IPS-15b (cell line): ENCODE data around the gene PANK2.
"Not testable (repeated sequence)": the region's sequence is repeated elsewhere in the genome, so short reads cannot be mapped to it uniquely, and the experiment has no call there.

ENCODE experiments used
- H3K27me3 ChIP-seq: one replicate; pipeline ENCODE4 v1.6.1; 2013; ENCODE audit warnings: low read length; ENCODE audit not compliant: control insufficient read depth, insufficient read depth
- H3K36me3 ChIP-seq: one replicate; pipeline ENCODE4 v1.6.1; 2013; ENCODE audit warnings: low read length; ENCODE audit not compliant: control insufficient read depth, insufficient read depth
- H3K4me1 ChIP-seq: one replicate; pipeline ENCODE4 v1.6.1; 2013; ENCODE audit warnings: mild to moderate bottlenecking, low read length; ENCODE audit not compliant: control insufficient read depth, insufficient read depth
- H3K4me3 ChIP-seq: one replicate; pipeline ENCODE4 v1.5.1; 2013; ENCODE audit warnings: low read depth, low read length
- H3K9ac ChIP-seq: one replicate; pipeline ENCODE4 v1.6.1; 2013; ENCODE audit warnings: low read depth, mild to moderate bottlenecking, low read length
- H3K9me3 ChIP-seq: one replicate; pipeline ENCODE4 v1.6.1; 2013; ENCODE audit warnings: mild to moderate bottlenecking, low read length; ENCODE audit not compliant: control insufficient read depth, insufficient read depth

Gene PANK2

DNA sequence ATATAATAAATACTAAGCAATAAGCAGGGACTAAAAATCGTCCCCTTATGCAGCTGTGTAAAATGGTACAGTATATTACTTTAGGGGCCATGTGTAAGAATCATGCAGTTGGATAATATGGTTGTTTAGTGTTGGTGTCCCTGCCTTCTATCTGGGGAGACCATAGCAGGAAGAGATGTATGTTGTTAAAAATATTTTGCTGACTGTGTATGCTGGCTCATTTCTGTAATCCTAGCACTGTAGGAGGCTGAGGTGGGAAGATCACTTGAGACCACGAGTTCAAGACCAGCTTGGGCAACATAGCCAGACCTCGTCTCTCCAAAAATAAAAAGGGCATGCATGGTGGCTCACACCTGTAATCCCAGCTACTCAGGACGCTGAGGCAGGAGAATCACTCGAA is 5.6 kb downstream of the PANK2 start:
- Histone ChIP-seq H3K9me3 (no peaks in the 10 kb centered on the region), H3K4me3 (no peak overlapping the region), H3K36me3 (peaks cover 3% of the 10 kb centered on the region), H3K9ac (no peak overlapping the region), H3K27me3 (no peaks in the 10 kb centered on the region), H3K4me1 (peaks cover 16% of the 10 kb centered on the region)

DNA sequence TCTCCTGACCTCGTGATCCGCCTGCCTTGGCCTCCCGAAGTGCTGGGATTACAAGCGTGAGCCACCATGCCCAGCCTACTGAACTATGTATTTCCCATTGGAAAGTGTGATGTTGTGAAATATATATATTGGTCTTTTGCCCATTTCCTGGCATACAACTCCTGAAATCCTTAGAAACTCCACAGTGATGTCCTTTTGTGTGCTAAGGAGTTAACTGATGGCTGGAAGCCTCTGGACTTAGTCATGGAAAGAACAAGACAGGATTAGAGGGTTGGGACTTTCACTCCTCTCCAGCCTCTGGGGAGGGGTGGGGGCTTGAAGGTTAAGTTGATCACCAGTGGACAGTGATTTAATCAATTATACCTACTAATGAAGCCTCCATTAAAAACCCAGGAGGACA is 7.1 kb downstream of the PANK2 start:
- Histone ChIP-seq H3K9ac (no peak overlapping the region), H3K36me3 (peaks cover 3% of the 10 kb centered on the region), H3K4me1 (peaks cover 14% of the 10 kb centered on the region), H3K27me3 (no peaks in the 10 kb centered on the region), H3K9me3 (no peaks in the 10 kb centered on the region), H3K4me3 (no peak overlapping the region)

DNA sequence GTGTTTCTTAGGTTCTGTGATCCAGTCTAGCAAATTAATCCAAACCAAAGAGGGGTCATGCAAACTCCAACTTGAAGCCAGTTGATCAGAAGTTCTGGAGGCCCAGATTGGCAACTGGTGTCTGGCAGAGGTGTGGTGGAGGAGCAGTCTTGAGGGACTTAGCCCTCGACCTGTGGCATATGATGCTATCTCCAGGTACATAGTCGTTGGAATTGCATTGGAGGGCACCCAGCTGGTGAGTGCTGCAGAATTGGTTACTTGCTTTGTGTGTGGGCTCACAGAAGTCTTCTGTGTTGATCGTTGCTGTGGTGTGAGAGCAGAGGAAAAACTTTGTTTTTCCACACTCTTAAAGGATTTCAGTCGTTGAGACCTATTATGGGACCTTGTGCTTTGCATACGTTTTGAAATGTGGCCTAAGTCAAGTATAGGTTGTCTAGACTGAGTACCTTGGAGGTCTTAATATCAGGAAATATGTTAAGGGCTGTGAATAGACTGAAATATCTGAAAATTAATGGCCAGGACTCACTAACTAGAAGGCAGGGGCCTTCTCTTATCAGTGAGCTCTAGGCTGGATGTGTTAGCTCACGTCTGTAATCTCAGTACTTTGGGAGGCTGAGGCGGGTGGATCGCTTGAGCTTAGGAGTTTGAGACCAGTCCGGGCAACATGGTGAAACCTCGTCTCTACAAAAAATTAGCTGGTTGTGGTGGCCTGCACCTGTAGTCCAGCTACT is 7.8 kb downstream of the PANK2 start:
- peaks cover 11% of the 10 kb centered on the region for H3K4me1 ChIP-seq
- H3K9ac ChIP-seq: no peak overlapping the region
- H3K9me3 ChIP-seq: no peaks in the 10 kb centered on the region
- H3K27me3 ChIP-seq: no peaks in the 10 kb centered on the region
- peaks cover 3% of the 10 kb centered on the region for H3K36me3 ChIP-seq
- H3K4me3 ChIP-seq: no peak overlapping the region

DNA sequence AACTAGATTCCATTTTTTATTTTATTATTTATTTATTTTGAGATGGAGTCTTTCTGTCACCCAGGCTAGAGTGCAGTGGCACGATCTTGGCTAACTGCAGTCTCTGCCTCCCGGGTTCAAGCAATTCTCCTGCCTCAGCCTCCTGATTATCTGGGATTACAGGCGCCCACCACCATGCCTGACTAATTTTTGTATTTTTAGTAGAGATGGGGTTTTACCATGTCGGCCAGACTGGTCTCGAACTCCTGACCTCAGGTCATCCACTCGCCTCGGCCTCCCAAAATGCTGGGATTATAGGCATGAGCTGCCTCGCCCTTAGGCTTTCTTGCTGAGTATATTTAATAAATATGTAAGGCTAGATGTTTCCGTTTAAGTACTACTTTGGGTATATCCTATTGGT is 9.0 kb downstream of the PANK2 start:
- not testable (repeated sequence) for H3K4me1 ChIP-seq, H3K36me3 ChIP-seq, H3K4me3 ChIP-seq, H3K27me3 ChIP-seq, H3K9ac ChIP-seq, H3K9me3 ChIP-seq

DNA sequence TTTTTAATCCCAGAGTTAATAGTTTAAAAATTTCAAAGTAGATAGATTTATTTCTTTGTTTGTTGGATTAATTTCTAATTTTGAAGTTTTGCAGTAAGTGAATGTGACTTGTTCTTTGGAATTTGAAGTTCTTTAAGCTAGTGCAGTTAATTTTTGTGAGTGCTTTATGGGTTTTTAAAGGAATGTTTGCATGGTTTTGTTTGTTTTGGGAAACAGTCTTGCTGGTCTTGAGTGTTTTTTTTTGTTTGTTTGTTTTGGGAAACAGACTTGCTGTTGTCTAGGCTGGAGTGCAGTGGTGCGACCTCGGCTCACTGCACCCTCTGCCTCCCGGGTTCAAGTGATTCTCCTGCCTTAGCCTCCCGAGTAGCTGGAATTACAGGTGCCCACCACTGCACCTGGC is 9.5 kb downstream of the PANK2 start:
- H3K4me3 ChIP-seq: no peak overlapping the region
- H3K4me1 ChIP-seq: peaks cover 3% of the 10 kb centered on the region
- no peak overlapping the region for H3K9ac ChIP-seq
- no peaks in the 10 kb centered on the region for H3K9me3 ChIP-seq
- H3K36me3 ChIP-seq: peaks cover 3% of the 10 kb centered on the region
- no peaks in the 10 kb centered on the region for H3K27me3 ChIP-seq

DNA sequence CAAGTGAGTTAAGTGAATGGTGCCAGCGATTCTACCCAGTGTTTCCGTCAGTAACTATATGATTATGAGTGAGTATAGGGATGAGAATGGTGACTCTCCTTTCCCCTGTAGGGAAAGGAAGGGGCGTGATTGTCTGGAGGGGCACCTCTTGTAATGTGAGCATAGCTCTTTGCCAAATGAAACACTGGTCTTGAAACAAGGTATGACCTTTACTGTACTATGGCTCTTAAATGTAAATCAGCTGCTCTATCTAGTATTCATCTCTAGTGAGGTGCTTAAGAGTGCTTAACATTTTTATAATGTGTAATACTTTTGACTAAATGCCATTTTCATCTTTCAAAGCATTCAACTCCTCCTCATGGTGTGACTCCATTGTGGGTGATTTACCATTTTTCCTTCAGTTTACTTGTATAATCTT is 11.0 kb downstream of the PANK2 start:
- no peaks in the 10 kb centered on the region for H3K9me3 ChIP-seq
- no peak overlapping the region for H3K4me3 ChIP-seq
- H3K36me3 ChIP-seq: peaks cover 3% of the 10 kb centered on the region
- no peak overlapping the region for H3K9ac ChIP-seq
- H3K27me3 ChIP-seq: no peaks in the 10 kb centered on the region
- H3K4me1 ChIP-seq: peaks cover 5% of the 10 kb centered on the region

DNA sequence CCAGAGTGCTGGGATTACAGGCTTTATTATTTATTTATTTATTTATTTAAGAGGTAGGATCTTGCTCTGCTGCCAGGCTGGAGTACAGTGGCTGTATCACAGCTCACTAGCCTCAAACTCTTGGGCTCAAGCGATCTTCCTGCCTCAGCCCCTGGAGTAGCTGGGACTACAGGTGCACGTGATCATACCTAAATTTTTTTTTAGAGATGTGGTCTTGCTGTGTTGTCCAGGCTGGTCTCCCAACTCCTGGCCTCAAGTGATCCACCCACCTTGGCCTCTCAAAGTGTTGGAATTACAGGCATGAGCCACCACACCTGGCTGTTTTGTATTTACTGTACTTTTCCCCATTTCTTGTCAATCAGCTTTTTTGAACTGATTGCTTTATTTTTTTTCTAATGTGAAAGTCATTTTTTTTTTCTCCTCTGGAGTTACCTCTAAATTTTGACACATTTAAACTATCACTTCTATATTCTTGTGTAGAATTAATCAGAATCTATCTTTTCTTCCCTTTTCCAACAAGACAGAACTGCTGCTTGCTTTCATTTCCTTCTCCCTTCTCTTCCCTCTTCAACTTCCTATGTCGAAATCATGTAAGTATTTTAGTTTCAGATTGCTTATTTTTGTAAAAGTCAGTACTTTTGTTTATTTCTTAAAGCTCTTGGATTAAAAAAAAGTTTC is 12.0 kb downstream of the PANK2 start:
- no peak overlapping the region for H3K4me3 ChIP-seq
- no peaks in the 10 kb centered on the region for H3K27me3 ChIP-seq
- no peak overlapping the region for H3K9ac ChIP-seq
- peaks cover 3% of the 10 kb centered on the region for H3K36me3 ChIP-seq
- no peaks in the 10 kb centered on the region for H3K9me3 ChIP-seq
- H3K4me1 ChIP-seq: peaks cover 5% of the 10 kb centered on the region

DNA sequence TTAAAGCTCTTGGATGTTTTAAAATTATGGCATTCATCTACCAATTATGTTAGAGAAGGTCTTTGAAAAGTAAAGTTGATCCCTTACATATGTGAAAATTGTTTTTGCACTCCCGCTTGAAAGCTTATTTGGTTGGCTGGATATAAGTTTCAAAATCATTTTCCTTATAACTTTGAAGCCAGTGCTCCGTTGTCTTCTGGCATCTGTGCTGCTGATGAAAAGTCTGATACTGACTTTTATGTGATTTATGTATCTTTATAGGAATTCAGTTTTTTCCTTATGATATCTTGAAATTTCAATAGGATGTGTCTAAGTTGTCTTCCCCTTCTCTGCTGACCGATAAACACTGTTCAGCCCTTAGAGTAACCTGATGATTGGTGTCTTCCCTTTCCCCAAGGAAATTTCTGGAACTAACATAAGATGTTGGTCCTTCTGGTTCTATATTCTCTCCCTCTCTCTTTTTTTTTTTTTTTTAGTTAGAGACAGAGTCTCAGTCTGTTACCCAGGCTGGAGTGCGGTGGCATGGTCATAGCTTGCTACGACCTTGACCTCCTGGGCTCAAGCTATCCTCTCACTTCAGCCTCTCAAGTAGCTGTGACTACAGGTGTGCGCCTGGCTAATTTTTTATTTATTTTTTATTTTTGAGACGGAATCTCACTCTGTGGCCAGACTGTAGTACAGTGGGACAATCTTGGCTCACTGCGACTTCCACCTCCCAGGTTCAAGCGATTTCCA is 12.7 kb downstream of the PANK2 start:
- no peak overlapping the region for H3K4me3 ChIP-seq
- no peaks in the 10 kb centered on the region for H3K9me3 ChIP-seq
- no peak overlapping the region for H3K9ac ChIP-seq
- no peaks in the 10 kb centered on the region for H3K27me3 ChIP-seq
- peaks cover 3% of the 10 kb centered on the region for H3K36me3 ChIP-seq
- H3K4me1 ChIP-seq: peaks cover 2% of the 10 kb centered on the region

DNA sequence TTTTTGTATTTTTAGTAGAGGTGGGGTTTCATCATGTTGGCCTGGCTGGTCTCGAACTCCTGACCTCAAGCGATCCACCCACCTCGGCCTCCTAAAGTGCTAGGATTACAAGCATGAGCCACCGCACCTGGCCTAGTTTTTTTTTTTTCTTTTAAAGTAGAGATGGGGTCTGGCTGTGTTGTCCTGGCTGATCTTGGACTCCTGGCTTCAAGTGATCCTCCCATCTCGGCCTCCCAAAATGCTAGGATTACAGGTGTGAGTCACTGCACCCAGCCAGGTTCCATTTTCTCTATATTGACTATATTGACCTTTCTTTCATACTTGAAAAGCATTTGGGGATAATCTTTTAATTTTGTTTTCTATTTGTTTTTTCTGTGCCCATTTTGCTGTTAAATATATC is 13.3 kb downstream of the PANK2 start:
- H3K36me3 ChIP-seq: peaks cover 3% of the 10 kb centered on the region
- no peak overlapping the region for H3K9ac ChIP-seq
- peaks cover 2% of the 10 kb centered on the region for H3K4me1 ChIP-seq
- H3K27me3 ChIP-seq: no peaks in the 10 kb centered on the region
- no peaks in the 10 kb centered on the region for H3K9me3 ChIP-seq
- no peak overlapping the region for H3K4me3 ChIP-seq

DNA sequence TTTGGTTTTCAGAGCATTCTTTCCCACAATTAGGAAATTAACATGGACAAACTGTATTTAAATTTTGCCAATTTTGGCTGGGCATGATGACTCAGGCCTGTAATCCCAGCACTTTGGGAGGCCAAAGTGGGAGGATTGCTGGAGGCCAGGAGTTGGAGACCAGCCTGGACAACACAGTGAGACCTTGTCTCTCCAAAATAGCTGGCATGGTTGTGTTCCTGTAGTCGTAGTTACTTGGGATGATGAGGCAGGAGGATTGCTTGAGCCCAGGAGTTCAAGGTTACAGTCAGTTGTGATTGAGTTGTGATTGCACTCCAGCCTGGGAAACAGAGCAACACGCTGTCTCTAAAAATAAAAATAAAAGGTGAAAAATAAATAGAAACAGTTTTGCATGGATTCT is 15.0 kb downstream of the PANK2 start:
- H3K4me3 ChIP-seq: no peak overlapping the region
- H3K36me3 ChIP-seq: peaks cover 15% of the 10 kb centered on the region
- H3K27me3 ChIP-seq: no peaks in the 10 kb centered on the region
- peaks cover 2% of the 10 kb centered on the region for H3K4me1 ChIP-seq
- H3K9ac ChIP-seq: no peak overlapping the region
- no peaks in the 10 kb centered on the region for H3K9me3 ChIP-seq

DNA sequence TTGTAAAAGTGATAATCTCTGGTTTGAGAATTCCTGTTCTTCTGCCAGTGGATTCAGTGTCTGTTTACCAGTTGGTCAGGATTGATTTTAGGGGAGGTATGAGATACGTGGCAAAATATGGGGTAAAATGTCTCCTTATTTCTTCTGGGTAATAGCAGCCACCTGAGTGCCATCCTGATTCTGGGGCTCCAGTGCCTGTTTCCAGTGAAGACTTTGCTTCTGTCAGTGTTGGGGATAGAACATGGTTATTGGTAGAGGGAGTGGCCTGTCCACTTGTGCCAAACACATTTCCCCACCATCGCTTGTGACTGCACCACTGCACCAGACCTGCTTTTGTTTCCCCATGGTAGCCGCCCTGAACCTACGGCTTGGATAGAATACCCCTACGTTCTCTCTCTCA is 15.7 kb downstream of the PANK2 start:
- H3K9me3 ChIP-seq: no peaks in the 10 kb centered on the region
- no peak overlapping the region for H3K4me3 ChIP-seq
- no peaks in the 10 kb centered on the region for H3K27me3 ChIP-seq
- peaks cover 18% of the 10 kb centered on the region for H3K36me3 ChIP-seq
- H3K9ac ChIP-seq: no peak overlapping the region
- H3K4me1 ChIP-seq: peaks cover 2% of the 10 kb centered on the region
